Right lobe of liver (tissue), 6 donors: ENCODE measurements around the gene COL18A1. TPM values are rescaled to one million over a fixed set of nuclear protein-coding genes. Genes with fewer than 3 reads are reported as not detected.

Source experiments
- ATAC-seq, 4 donors: fragments of 200-7000 bp; cut with Tn5 transposase; one replicate each; pipeline ENCODE4 v1.9.1; 2020; ENCODE audit warnings: mild to moderate bottlenecking in 4 of 4, moderate library complexity in 4 of 4
- DNase-seq, 3 donors: peaks; one replicate each; pipeline ENCODE4 v3.0.0-alpha.2; 2020
- H3K27ac ChIP-seq, 3 donors: fragments of 200-600 bp; one replicate each; pipeline ENCODE4 v1.8.0; 2022
- H3K27me3 ChIP-seq, 2 donors: fragments of 200-600 bp; one replicate each; pipeline ENCODE4 v1.8.0; 2022
- H3K36me3 ChIP-seq, 4 donors: fragments of 200-600 bp; sonication (generic) in 1 of 4; one replicate each; pipeline versions ENCODE4 v1.5.1 to v1.8.0; 2017 to 2022; ENCODE audit warnings: control low read depth in 1 of 4
- H3K4me1 ChIP-seq, 4 donors: fragments of 200-600 bp; sonication (generic) in 1 of 4; one replicate each; pipeline versions ENCODE4 v1.5.1 to v1.8.0; 2017 to 2022; ENCODE audit warnings: control low read depth in 1 of 4
- H3K4me3 ChIP-seq, 3 donors: fragments of 200-600 bp; one replicate each; pipeline ENCODE4 v1.8.0; 2022
- H3K9me3 ChIP-seq, 4 donors: fragments of 200-600 bp; sonication (generic) in 1 of 4; one replicate each; pipeline versions ENCODE4 v1.5.1 to v1.8.0; 2017 to 2022; ENCODE audit warnings: control low read depth in 1 of 4
- CTCF ChIP-seq, 4 donors: fragments of 200-600 bp in 3 of 4; fragments of 450-650 bp in 1 of 4; IDR thresholded peaks; one replicate each; pipeline versions ENCODE4 v1.5.1 to v1.8.0; 2016 to 2022; ENCODE audit warnings: antibody characterized with exemption in 4 of 4, mild to moderate bottlenecking in 2 of 4
- POLR2A ChIP-seq: fragments of 450-650 bp; IDR thresholded peaks from one replicate; pipeline ENCODE4 v1.6.1; 2017; ENCODE audit warnings: antibody characterized with exemption, mild to moderate bottlenecking
- WGBS: methylation state at CpG from one replicate; pipeline ENCODE4 v1.1.6; 2018; ENCODE audit warnings: low coverage, low lambda C conversion rate; ENCODE audit not compliant: insufficient coverage; ENCODE audit errors: missing lambda C conversion rate; 5-methylcytosine and 5-hydroxymethylcytosine counted together
- intact Hi-C, 2 donors: fragments of 100-400 bp; cut with DNase I; formaldehyde crosslinking; loops; one replicate each; pipeline versions ENCODE4 v1.11.2 to v1.14.1; 2022
- total RNA-seq, 6 experiments: library from RNA; depleted of rRNA in 2 of 6; stranded (reverse); fragments of >200 nt in 2 of 6; fragmentation: NEBNext Ultra II Directional in 3 of 6; extraction: Animal tissue kit (Norgen Biotek cat#: 25700) in 3 of 6; gene quantifications; one replicate each; pipeline versions ENCODE4 v1.1.0 to v1.2.4, GENCODE V29; 2016 to 2023
- donor health status: DM: no; HTN: yes; CAD: no.
- donor health status: DM: no; HTN: no; CAD: no.
- donor health status: DM: no; HTN: no; CAD: no.
- donor health status: DM: no; HTN: yes; CAD: no.
- donor health status: DM: no; HTN: yes; CAD: no.

The COL18A1 gene
- total RNA-seq, 6 experiments from 2014 or later = 261 to 487 (median 297) TPM

- Histone ChIP-seq H3K9me3 (no peaks in the 10 kb centered on the region), H3K36me3 (peaks cover 0 to 14% (median 5%) of the 10 kb centered on the region in 4 donors), H3K4me3 (no peak overlapping the region), H3K4me1 (peaks cover 0 to 11% (median 4%) of the 10 kb centered on the region in 4 donors), H3K27ac (no peak overlapping the region), H3K27me3 (no peaks in the 10 kb centered on the region)
- ATAC-seq (no peak), DNase-seq (peak; percentile 13 to 55 (median 52))
- intact Hi-C loops = no loop called here
- TF ChIP-seq POLR2A (no peak), CTCF (IDR thresholded peaks at IDR 0.05) (no peak)
- WGBS = 55% methylated on average over 2 of the region's 22 CpGs
Measured at GRCh38 chr21:45504021-45504515, 99.1 kb downstream of the COL18A1 start.

GRCh38 chr21:45504516-45505415 is 99.8 kb downstream of the COL18A1 start:
- intact Hi-C loops = no loop called here
- DNase-seq (peak; percentile 17 to 57 (median 48)), ATAC-seq (no peak)
- TF ChIP-seq CTCF (IDR thresholded peaks at IDR 0.05) (no peak), POLR2A (no peak)
- H3K4me3 ChIP-seq = no peak overlapping the region
- no peaks in the 10 kb centered on the region for H3K27me3 ChIP-seq
- no peak overlapping the region for H3K27ac ChIP-seq
- H3K36me3 ChIP-seq = peaks cover 0 to 11% (median 4%) of the 10 kb centered on the region in 4 donors
- H3K9me3 ChIP-seq = no peaks in the 10 kb centered on the region
- 61% methylated on average over 4 of the region's 41 CpGs for WGBS
- H3K4me1 ChIP-seq = peaks cover 0 to 13% (median 5%) of the 10 kb centered on the region in 4 donors

DNA sequence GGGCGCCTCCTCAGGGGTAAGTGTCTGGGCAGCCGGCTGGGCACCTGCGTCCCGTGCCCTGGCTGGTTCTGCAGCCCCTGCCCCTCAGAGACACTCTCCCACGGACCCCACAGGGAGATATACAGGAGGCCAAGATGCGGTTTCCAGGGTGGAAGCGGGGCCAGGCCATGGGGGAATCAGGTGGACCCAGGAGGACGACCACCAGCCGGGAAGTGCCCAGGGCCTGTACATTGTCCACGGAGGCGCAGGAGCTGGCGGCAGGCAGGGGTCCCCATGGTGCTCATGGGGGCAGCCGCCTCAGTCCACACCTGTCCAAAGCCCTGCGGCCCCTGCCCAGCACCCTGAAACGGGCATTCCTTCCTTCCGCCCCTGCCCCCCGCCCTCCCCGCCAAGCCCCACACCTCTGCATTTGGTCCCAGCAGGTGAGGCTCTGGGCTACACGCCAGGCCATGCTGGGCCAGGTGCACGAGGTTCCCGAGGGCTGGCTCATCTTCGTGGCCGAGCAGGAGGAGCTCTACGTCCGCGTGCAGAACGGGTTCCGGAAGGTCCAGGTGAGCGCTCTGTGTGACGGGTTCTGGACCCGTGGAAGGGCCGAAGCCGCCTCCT is 100.6 kb downstream of the COL18A1 start:
- H3K36me3 ChIP-seq = peaks cover 0 to 15% (median 8%) of the 10 kb centered on the region in 4 donors
- peak; percentile 33 to 61 (median 56) for DNase-seq
- intact Hi-C loops = no loop called here
- no peak for TF ChIP-seq CTCF (IDR thresholded peaks at IDR 0.05)
- no peak for TF ChIP-seq POLR2A
- H3K9me3 ChIP-seq = no peaks in the 10 kb centered on the region
- H3K4me1 ChIP-seq = peaks cover 0 to 13% (median 5%) of the 10 kb centered on the region in 4 donors
- H3K27ac ChIP-seq = no peak overlapping the region
- no peak for ATAC-seq
- WGBS = 60% methylated on average over 1 of the region's 33 CpGs
- H3K4me3 ChIP-seq = no peak overlapping the region
- no peaks in the 10 kb centered on the region for H3K27me3 ChIP-seq

- TF ChIP-seq POLR2A (no peak), CTCF (IDR thresholded peaks at IDR 0.05) (no peak)
- peaks cover 0 to 13% (median 5%) of the 10 kb centered on the region in 4 donors for H3K4me1 ChIP-seq
- no peaks in the 10 kb centered on the region for H3K27me3 ChIP-seq
- peaks cover 0 to 20% (median 11%) of the 10 kb centered on the region in 4 donors for H3K36me3 ChIP-seq
- 83% methylated on average over 13 of the region's 22 CpGs for WGBS
- ATAC-seq (no peak), DNase-seq (peak in 2 of 3 donors; percentile 21 to 52)
- intact Hi-C loops = no loop called here
- H3K27ac ChIP-seq = no peak overlapping the region
- H3K9me3 ChIP-seq = no peaks in the 10 kb centered on the region
- no peak overlapping the region for H3K4me3 ChIP-seq
Measured at GRCh38 chr21:45506241-45506817, 101.4 kb downstream of the COL18A1 start.
